Ishikawa (cell line): ENCODE measurements around the gene CCL1.

Source experiments
- CEBPB ChIP-seq: IDR thresholded peaks from 2 replicates; pipeline ENCODE4 v1.6.1; 2012
- CREB1 ChIP-seq: IDR thresholded peaks from 2 replicates; pipeline ENCODE4 v1.6.1; 2012; ENCODE audit warnings: low read depth
- EGR1 ChIP-seq: IDR thresholded peaks from 2 replicates; pipeline ENCODE4 v1.6.1; 2012
- EP300 ChIP-seq: IDR thresholded peaks from 2 replicates; pipeline ENCODE4 v1.6.1; 2012; ENCODE audit warnings: borderline replicate concordance
- FOXM1 ChIP-seq: IDR thresholded peaks from 2 replicates; pipeline ENCODE4 v1.6.1; 2012; ENCODE audit warnings: low read depth, borderline replicate concordance
- MAX ChIP-seq: IDR thresholded peaks from 2 replicates; pipeline ENCODE4 v1.6.1; 2012
- NFIC ChIP-seq: IDR thresholded peaks from 2 replicates; pipeline ENCODE4 v1.6.1; 2012
- RAD21 ChIP-seq: IDR thresholded peaks from 2 replicates; pipeline ENCODE4 v1.6.1; 2012; ENCODE audit warnings: low read depth
- TAF1 ChIP-seq: IDR thresholded peaks from 2 replicates; pipeline ENCODE4 v1.6.1; 2012; ENCODE audit warnings: low read depth, mild to moderate bottlenecking
- TCF12 ChIP-seq: IDR thresholded peaks from 2 replicates; pipeline ENCODE4 v1.6.1; 2012; ENCODE audit warnings: low read depth
- TEAD4 ChIP-seq: IDR thresholded peaks from 2 replicates; pipeline ENCODE4 v1.6.1; 2012
- USF1 ChIP-seq: IDR thresholded peaks from 2 replicates; pipeline ENCODE4 v1.6.1; 2012
- YY1 ChIP-seq: IDR thresholded peaks from 2 replicates; pipeline ENCODE4 v1.6.1; 2012; ENCODE audit warnings: low read depth
- ZBTB7A ChIP-seq: IDR thresholded peaks from 2 replicates; pipeline ENCODE4 v1.6.1; 2012; ENCODE audit warnings: low read depth
- TF ChIP-seq, protein P1 (sequence below): IDR thresholded peaks from 2 replicates; pipeline ENCODE4 v1.6.1; 2012; ENCODE audit warnings: low read depth, mild to moderate bottlenecking

The CCL1 gene

DNA sequence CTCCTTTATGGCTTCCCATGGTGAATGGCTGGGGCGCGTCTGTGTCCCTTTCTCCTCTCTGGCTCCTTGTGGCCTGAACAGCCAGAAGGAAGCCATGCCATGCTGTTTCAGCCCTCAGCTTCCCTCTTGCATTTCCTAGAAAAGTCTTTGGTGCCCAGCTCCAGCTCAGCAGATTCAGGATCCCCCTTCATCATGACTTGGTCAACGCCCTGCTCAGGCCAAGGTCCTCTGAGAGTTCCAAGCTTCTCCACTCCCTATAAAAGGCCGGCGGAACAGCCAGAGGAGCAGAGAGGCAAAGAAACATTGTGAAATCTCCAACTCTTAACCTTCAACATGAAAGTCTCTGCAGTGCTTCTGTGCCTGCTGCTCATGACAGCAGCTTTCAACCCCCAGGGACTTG is 6.8 kb downstream of the CCL1 start, which contains the start of gene CCL13:
TSS of gene CCL13 (plus strand) at position 287 of the 400 bp plus-strand sequence. CDS start at position 334, 47 bp downstream.
- TF ChIP-seq NFIC (no peak), TEAD4 (no peak), FOXM1 (no peak), MAX (no peak), USF1 (no peak), CEBPB (no peak), TCF12 (no peak), EP300 (no peak), ZBTB7A (no peak)
- TF ChIP-seq, protein P1, sequence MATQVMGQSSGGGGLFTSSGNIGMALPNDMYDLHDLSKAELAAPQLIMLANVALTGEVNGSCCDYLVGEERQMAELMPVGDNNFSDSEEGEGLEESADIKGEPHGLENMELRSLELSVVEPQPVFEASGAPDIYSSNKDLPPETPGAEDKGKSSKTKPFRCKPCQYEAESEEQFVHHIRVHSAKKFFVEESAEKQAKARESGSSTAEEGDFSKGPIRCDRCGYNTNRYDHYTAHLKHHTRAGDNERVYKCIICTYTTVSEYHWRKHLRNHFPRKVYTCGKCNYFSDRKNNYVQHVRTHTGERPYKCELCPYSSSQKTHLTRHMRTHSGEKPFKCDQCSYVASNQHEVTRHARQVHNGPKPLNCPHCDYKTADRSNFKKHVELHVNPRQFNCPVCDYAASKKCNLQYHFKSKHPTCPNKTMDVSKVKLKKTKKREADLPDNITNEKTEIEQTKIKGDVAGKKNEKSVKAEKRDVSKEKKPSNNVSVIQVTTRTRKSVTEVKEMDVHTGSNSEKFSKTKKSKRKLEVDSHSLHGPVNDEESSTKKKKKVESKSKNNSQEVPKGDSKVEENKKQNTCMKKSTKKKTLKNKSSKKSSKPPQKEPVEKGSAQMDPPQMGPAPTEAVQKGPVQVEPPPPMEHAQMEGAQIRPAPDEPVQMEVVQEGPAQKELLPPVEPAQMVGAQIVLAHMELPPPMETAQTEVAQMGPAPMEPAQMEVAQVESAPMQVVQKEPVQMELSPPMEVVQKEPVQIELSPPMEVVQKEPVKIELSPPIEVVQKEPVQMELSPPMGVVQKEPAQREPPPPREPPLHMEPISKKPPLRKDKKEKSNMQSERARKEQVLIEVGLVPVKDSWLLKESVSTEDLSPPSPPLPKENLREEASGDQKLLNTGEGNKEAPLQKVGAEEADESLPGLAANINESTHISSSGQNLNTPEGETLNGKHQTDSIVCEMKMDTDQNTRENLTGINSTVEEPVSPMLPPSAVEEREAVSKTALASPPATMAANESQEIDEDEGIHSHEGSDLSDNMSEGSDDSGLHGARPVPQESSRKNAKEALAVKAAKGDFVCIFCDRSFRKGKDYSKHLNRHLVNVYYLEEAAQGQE = no peak

DNA sequence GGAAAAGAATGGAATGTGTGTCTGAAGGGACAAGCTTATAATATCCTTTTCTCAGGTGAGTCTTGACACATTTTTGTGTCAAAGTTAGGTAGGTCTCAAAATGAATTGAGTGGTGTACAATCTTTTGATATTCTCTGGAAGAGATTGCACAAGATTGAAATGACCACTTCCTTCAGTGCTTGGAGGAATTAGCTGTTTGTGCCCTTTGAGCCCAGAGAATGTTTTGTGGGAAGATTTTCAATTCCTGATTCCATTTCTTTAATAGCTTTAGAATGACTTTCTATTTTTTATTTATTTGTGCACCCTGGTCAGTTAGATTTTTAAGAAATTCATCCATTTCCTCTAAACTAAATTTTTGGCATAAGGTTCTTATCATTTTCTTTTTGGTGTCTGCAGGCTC is 8.4 kb downstream of the CCL1 start:
- TF ChIP-seq TAF1 (no peak), EGR1 (no peak), ZBTB7A (no peak), CEBPB (no peak), MAX (no peak), CREB1 (no peak)

GRCh38 chr17:34352191-34352590 is 10.8 kb downstream of the CCL1 start:
- TF ChIP-seq YY1 (no peak), RAD21 (no peak), EP300 (no peak), MAX (no peak), NFIC (no peak), TAF1 (no peak), TCF12 (no peak), EGR1 (no peak)

GRCh38 chr17:34351096-34351495 is 11.9 kb downstream of the CCL1 start:
- TF ChIP-seq, protein P1 = no peak
- TF ChIP-seq RAD21 (no peak), TCF12 (no peak), TAF1 (no peak), EGR1 (no peak), NFIC (no peak), CREB1 (no peak), FOXM1 (no peak), USF1 (no peak), EP300 (no peak), ZBTB7A (no peak), MAX (no peak), CEBPB (no peak), YY1 (no peak)

- no peak for TF ChIP-seq ZBTB7A
- TF ChIP-seq NFIC = no peak
- TF ChIP-seq, protein P1 = no peak
- TF ChIP-seq TAF1 = no peak
- no peak for TF ChIP-seq MAX
- TF ChIP-seq TEAD4 = no peak
- no peak for TF ChIP-seq RAD21
- no peak for TF ChIP-seq YY1
- no peak for TF ChIP-seq FOXM1
These were observed 13.3 kb downstream of the CCL1 start for GRCh38 chr17:34349751-34350150.
